Activated T-cell treated with anti-CD3 and anti-CD28 coated beads for 48 hours (primary cell): Measurements from ENCODE around the gene PAPLN.

Source experiments
- DNase-seq: peaks from one replicate; pipeline ENCODE4 v3.0.0-alpha.2; 2020; ENCODE audit warnings: low read depth

Gene PAPLN

GRCh38 chr14:73261075-73261474, 23.8 kb downstream of the PAPLN start:
- no peak for DNase-seq

GRCh38 chr14:73261520-73262426, 24.5 kb downstream of the PAPLN start:
- no peak for DNase-seq

GRCh38 chr14:73262427-73263183, 25.3 kb downstream of the PAPLN start:
- no peak for DNase-seq

GRCh38 chr14:73263606-73264005, 26.3 kb downstream of the PAPLN start:
- no peak for DNase-seq

DNA sequence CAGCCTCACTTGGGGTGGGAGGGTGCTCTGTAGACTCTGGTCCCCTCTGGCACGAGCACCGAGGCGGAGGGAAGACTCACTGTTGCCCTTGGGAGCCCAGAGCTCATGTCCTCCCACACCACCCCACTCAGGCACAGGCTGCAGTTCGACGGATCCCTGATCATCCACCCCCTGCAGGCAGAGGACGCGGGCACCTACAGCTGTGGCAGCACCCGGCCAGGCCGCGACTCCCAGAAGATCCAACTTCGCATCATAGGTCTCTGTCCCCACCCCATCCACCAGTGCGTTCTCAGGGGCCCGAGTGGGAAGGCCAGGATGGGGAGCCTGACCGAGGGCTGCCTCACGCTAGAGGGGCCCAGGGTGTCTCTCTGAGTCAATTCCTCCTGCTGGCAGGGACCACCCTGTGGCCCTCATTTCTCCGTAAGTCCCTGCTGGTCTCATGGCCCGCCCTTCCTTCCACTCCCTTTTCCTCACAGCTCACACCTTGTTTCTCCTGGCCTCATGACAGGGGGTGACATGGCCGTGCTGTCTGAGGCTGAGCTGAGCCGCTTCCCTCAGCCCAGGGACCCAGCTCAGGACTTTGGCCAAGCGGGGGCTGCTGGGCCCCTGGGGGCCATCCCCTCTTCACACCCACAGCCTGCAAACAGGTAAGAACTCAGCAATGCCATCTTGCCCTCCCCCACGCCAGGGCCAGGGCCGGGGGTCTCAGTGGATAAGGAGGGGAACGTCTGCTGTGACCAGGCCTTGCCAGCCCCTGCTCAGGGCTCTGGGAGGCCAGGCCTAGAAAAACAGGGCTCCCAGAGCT, 27.0 kb downstream of the PAPLN start:
- DNase-seq = no peak

DNA sequence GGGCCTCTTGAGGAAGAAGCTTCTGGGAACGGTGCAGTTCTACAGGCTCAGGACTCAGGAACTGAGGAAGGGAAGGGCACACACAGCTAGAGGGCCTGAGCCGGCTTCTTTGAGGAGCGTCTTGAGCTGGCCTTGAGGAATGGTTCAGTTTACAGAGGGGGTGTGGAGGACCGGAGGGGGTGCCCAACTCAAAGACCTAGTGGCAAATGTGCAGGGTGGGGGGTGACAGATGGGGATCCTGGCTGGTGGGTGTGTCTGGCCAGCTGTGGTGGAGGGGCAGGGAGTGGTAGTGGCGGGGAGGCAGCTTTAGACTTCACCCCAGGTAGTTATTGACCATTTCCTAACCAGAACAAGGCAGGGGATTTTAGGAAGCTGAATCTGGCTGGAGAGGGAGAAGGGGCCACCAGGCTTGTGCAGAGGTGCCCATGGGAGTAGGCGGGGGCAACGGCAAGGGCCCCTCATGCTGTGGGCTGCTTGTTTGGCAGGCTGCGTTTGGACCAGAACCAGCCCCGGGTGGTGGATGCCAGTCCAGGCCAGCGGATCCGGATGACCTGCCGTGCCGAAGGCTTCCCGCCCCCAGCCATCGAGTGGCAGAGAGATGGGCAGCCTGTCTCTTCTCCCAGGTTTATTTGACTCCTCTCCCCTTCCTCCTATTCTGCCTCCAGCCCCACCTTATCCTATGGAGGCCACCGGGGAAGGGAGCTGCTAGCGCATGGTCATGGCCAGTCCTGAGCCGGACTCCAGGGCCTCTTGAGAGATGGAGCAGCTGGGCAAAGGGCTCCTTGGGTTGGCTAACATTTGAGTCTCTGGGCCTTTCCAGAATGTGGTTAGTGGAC, 27.8 kb downstream of the PAPLN start:
- DNase-seq = no peak

DNA sequence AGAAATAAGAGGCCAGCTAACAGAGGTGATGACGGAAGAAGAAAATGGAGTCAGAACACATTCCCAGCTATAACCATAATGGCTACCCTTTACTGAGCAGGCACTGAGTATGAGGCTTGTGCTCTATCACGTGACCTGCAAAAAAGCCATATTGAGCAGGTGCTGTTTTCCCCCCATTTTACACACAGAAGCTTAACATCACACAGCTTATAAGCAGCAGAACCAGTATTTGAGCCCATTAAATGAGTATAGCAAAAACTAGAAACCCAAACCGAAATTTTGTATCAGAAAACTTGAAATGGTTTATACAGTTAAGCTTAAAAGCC, 28.4 kb downstream of the PAPLN start:
- DNase-seq = no peak

GRCh38 chr14:73266317-73266716, 29.0 kb downstream of the PAPLN start:
- DNase-seq = no peak

- no peak for DNase-seq
Observed at GRCh38 chr14:73267474-73267873, 30.2 kb downstream of the PAPLN start.

DNA sequence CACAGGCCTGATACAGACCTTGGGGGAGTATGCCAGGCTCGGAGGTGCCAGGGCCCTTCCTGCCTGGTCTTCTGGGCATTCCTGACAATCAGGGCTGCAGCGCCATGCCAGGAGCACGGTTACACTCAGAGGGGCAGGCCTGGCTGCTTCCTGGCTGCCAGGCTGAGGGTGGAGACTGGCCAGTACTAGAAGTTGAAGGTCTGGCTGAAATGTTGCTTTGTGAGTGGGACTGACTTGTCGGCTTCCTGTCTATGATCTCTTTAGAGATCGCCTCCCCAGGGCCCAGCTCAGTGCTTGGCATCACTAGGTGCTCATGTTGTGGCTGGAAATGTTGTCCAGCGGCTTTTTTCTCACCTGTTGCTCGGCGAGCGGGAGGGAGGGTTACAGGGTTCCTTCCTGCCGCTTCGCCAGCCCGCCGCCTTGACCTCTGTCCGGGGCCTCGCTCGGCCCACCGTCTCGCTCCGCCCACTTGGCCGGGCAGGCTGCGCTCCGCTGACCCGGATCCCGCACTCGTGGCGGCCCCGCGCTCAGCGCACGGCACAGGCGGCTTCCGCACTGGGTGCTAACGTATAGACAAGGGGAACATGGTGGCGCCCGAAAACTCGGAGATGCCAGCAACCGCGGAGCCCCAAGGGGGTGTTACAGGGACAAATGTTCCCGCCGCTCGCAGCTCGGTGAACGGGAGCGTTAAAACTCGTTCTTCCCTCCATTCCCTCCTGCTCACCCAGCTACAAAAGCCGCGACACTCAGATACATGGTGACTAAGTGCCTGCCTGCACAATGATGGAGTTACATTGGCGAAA, 32.6 kb downstream of the PAPLN start:
- DNase-seq = no peak

DNA sequence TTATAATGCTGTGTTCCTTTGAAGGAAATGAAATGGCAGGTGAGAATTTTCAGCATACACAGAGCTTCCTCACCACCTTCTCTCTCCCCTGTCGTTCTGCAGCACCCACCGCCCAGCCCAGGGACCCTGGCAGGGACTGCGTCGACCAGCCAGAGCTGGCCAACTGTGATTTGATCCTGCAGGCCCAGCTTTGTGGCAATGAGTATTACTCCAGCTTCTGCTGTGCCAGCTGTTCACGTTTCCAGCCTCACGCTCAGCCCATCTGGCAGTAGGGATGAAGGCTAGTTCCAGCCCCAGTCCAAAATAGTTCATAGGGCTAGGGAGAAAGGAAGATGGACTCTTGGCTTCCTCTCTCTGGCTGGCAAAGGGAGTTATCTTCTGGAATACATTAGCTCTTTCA, 35.1 kb downstream of the PAPLN start:
- DNase-seq = no peak

GRCh38 chr14:73273799-73274198, 36.5 kb downstream of the PAPLN start:
- DNase-seq = no peak

DNA sequence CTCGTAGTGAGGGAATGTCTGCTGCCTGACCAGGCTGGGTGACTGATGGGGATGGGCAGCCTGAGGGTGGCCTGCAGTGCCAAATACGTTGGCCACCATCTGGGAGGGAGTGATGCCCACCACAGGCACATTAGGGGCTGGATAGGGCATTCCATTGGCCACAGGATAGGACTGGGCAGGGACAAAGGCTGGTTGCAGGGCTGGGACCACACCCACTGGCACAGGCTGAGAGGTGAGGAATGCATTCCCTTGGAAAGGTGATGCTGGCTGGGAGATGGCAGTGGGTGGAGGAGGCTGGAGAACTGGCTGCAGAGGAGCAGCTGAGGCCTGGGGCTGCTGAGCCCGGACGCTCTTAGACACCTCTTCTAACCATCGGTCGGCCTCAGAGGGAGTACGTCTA, 39.5 kb downstream of the PAPLN start:
- no peak for DNase-seq

DNA sequence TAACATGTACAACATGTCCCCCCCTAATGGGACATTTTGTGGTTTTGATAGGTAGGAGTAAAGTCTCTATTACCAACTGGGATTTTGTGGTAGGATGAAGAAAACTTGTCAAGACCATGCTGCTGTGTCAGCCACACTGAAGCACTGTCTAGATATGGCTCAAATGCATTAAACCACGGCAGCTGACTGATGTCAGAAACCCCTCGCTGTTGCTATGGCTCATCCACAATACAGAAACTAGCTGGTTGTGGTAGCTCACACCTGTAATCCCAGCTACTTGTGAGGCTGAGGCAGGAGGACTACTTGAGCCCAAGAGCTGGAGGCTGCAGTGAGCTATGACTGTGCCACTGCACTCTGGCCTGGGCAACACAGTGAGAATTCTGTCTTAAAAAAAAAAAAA, 40.1 kb downstream of the PAPLN start:
- DNase-seq = no peak

- no peak for DNase-seq
Observed at GRCh38 chr14:73280903-73281302, 43.6 kb downstream of the PAPLN start.

DNA sequence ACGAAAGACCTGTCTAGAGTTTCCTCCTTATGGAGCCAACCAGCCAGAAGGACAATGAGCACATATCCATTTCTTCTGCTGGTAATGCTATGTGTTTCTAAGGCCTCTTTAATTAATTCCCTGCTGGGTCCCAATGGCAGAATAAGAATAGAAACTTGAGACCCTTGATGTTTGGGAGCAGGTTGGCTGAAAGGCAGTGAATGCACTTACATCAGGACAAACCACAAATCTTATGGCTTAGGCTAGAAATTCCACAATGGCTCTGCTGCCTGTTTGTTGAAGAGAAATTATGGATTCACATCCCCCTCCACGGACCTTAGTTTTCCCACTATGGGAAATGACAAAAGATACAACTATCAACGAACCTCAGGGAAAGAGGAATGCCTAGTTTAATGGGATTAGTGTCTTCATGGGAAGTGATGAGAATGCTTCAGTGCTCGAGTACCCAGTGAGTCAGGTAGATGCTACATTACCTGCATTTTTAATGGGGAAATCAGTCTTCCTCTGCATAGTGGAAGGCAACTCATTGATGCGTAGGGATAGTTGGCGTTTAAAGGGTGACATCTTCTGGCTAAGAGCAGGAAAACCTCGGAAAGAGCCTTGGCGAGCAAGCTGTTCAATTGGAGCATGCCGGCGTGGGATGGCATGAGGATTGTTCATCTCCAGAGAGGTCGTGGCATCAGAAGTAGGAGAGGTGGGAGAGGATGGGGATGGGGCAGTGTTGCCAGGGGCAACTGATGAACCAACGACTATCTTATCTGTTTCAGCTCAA, 46.5 kb downstream of the PAPLN start:
- no peak for DNase-seq

DNA sequence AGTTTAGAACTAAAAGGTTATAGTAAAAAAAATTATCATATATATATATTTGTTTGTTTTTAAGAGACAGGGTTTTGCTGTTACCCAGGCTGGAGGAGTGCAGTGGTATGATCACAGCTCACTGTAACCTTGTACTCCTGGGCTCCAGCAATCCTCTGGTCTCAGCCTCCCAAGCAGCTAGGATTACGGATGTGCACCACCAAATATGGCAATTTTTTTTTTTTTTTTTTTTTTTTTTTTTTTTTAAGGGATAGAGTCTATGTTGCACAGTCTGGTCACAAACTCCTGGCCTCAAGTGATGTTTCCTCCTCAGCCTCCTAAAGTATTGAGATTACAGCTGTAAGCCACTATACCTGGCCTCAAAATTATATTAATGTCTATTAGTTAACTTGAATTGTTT, 48.7 kb downstream of the PAPLN start:
- DNase-seq = no peak

GRCh38 chr14:73286598-73286997, 49.3 kb downstream of the PAPLN start:
- no peak for DNase-seq

DNA sequence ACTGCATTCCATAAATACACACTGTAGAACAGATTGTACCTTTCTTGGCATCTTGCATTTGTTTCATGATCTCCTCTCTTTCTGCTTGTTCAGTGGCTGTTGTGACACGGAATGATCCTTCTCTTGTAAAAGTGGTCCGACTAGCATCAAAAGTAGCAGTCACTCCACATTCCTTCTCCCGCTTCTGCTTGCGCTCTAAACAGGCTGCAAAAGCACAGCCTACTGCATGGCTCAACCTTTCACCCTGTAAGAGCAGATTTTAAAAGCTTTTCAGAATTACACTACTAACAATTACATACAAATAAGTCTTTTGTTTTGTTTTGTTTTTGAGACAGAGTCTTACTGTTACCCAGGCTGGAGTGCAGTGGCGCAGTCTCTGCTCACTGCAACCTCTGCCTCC, 49.8 kb downstream of the PAPLN start:
- DNase-seq = no peak

DNA sequence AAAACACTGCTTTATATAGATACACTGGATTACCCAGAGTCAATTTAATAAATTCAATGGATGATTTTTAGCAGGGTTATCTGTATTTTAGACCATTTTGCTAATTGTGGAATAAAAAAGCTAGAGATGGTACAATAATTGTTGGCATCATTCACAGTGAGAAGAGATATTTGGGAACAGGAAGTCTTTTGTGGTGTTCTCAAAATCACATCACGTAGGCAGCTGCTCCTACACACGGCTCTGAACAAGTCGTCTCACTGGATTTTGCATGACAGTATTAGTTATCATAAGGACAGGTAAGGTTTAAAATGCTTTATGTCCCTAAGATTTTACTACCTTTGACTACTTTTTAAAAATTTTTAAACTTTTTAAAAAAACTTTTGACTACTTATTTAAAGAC, 52.0 kb downstream of the PAPLN start:
- no peak for DNase-seq
